ENCODE data around the gene EYS. TPM values are rescaled to one million over a fixed set of nuclear protein-coding genes. Genes with fewer than 3 reads are reported as not detected.

The EYS gene
- total RNA-seq, 1 experiment from 2014 or later, result 0.13 TPM

- no peak for DNase-seq (ENCODE audit: low spot score)
These were observed 859.6 kb downstream of the EYS start for GRCh38 chr6:64847396-64847795.

DNA sequence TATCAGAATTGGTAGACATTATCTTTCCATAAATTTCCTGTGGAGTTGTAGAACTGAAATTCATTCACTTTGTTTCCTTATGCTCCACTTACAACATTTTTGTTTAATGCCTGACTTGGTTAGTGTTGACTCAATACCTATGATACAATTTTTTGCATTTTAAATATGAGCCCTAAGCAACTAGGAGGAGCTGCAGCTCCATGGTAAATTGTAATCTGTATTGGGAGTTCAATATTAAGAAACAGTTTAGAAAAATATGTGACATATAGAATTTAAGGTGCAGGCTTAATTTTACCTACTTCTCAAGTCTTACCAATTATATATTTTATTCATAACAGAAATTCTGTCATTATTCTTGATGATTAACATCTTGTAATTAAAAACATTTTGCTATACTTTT lies 868.3 kb downstream of the EYS start:
- DNase-seq (ENCODE audit: low spot score), result no peak

- DNase-seq (ENCODE audit: low spot score), result no peak
These were observed 875.3 kb downstream of the EYS start for GRCh38 chr6:64831680-64832079.

DNA sequence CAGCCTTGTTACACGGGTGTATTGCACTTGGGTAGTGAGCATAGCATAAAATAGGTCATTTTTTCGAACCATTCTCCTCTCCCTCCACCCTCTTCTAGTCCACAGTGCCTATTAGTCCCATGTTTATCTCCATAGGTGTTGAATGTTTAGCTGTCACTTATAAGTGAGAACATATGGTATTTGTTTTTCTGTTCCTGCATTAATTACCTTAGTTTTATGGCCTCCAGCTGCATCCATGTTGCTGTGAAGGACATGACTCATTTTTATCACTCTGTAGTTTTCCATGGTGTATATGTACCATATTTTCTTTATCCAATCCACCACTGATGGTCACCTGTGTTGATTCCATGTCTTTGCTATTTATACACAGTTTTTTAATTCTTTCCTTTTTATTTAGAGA lies 889.5 kb downstream of the EYS start:
- DNase-seq (ENCODE audit: low spot score), result no peak

GRCh38 chr6:64815718-64816117 lies 891.3 kb downstream of the EYS start:
- no peak for DNase-seq (ENCODE audit: low spot score)

GRCh38 chr6:64812138-64812537 lies 894.9 kb downstream of the EYS start:
- no peak for DNase-seq (ENCODE audit: low spot score)

DNA sequence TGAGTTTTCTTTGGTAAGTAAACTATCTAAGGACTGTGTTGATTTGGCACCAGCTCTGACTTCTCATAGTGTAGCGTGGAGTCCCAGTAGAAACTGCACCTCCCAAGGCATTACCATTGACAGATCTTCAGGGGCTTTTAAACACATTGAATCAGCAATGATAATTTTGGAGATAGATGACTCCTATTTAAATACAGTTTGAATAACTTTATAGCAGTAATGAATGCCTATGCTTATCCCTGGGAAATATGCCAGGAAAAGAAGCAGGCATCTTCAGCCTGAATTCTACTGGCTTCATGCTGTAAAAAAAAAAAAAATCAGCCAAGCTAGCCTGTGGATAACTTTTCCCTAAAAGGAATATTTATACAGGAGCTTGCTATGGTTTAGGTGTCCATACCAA lies 895.9 kb downstream of the EYS start:
- no peak for DNase-seq (ENCODE audit: low spot score)

DNA sequence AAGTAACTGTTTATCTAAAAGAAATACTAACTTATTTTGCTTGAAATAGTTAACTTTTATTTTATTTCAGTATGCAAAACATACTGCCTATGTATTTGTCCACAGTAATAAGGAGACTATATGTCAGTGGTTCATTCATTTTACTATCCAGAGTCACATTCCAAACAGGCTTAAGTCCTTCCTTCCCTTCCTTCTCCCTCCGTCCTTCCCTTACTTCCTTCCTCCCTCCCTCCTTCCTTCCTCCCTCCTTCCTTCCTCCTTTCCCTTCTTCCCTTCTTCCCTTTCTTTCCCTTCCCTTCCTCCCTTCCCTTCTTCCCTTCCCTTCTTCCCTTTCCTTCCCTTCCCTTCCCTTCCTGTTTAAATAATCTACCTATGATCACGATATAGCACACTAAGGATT lies 899.2 kb downstream of the EYS start:
- DNase-seq (ENCODE audit: low spot score), result no peak

GRCh38 chr6:64803470-64804166 lies 903.4 kb downstream of the EYS start:
- no peak for DNase-seq (ENCODE audit: low spot score)

GRCh38 chr6:64792534-64792933 lies 914.5 kb downstream of the EYS start:
- no peak for DNase-seq (ENCODE audit: low spot score)

- no peak for DNase-seq (ENCODE audit: low spot score)
These were observed 917.5 kb downstream of the EYS start for GRCh38 chr6:64789476-64789875.

DNA sequence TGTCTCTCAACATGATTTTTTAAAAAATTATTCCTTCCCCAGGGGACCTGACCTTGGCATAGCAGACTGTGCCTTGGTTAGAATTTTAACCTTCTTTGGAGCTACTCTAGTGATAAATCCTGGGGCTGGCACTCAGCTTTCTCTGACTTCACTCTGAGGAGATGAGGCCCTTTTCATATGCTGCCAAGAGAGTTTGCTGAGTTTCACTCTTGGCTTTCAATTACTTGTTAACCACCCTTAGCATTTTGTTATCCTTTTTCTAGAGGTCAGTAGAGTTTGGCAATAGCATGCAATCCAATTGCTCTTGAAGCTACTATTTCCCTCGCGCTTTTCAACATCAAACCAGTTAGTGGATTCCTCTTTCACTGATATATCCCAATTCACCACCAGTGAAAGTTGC lies 920.3 kb downstream of the EYS start:
- no peak for DNase-seq (ENCODE audit: low spot score)

DNA sequence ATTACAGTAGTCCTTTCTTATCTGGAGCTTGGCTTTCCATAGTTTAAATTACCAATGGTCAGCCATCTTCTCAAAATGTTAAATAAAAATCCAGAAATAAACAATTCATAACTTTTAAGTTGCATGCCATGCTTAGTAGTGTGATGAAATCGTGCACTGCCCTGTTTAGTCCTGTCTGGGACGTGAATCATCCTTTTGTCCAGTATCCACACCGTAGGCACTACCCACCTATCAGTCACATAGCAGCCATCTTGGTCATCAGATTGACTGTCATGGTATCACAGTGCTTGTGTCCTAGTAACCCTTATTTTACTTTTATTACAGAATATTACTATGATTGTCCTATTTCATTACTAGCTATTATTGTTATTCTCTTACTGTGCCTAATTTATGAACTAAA lies 924.1 kb downstream of the EYS start:
- no peak for DNase-seq (ENCODE audit: low spot score)

DNA sequence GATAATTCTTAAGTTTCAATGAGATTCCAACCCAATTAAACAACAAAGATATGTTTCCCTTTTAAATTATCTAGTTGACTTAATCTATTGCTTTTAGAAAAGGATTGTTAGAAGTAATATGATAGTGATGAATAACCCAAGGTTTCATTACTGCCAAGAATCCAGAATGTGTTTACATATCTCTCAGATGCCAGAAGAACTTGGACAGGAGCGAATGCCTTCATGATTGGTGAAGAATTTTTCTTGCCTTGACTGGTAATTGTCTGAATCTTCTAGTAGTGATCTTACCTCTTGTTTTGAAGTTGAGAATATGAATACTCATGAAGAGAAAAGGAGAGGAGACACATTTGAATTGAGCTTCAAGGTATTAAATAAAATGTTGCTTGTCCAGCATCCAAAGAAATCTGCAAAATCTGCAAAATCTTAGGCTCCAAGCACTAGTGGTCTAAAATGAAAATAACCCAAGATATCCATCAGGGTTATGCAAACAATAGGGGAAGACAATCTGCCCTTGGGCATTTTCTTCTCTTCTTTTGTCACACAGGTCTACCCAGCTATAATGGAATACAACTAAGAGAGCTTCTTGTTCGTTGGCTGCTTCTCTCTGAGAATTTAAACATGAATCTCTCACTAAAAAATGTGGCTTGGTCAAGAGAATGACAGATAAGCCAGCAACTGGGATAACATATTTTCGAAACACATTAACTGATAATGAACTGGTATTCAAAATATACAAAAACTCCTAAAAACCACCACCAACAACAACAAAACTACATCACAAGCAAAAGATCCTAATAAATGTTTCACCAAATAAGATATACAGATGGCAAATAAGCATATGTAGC lies 928.9 kb downstream of the EYS start:
- no peak for DNase-seq (ENCODE audit: low spot score)

DNA sequence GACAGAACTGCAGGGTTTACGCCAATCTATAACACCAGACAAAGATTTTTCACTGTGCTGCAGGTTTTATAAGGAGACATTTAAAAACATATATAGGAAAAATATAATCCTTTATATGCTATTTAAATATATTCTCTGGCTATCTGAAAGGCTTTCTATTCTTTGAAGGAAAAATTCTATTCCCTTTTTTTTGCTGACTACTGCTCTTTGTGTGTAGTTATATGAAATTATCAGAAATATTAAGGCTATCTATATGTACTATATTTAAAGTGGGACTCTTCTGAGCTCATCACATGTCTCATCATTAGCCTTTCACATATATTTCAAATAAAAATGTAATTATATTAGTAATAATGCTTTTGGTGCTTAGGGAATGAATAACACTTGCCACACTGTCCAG lies 930.7 kb downstream of the EYS start:
- DNase-seq (ENCODE audit: low spot score), result no peak

- no peak for DNase-seq (ENCODE audit: low spot score)
These were observed 932.1 kb downstream of the EYS start for GRCh38 chr6:64774881-64775280.

DNA sequence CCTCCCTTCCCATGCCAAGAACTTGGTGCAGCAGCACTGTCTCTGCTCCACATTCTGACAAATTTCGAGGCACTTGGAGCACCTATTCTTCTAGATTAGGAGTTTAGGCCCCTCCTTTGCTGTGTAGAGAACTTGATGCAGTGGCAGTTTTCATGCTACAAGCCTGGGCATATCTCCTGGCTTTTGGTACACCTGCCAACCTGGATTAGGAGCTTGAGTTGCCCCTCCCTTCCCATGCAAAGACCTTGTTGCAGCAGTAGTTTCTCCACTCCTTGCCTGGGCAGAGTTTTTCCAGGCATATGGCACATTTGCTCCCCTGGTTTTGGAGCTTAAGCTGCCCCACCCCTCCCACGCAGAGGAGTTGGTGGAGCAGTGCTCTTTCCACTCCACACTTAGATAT lies 956.1 kb downstream of the EYS start:
- DNase-seq (ENCODE audit: low spot score), result no peak

DNA sequence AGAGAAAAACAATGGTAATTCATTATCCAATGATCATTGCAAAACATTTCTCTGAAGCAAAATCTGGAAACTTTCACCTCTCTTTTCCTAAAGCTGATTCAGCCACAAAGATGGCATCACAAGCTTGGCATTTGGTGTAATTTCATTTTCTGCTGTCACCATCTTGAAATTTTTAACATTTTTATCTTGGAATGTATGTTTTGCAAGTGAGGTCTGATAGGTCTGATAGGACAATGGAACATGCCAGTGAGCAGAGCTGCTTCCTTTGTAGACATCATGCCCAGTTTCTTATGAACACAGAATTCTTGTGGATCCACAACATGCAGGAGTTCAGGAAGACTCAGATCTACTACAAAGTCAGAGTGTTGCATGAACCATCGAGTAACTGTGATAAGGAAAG lies 969.6 kb downstream of the EYS start:
- no peak for DNase-seq (ENCODE audit: low spot score)

- DNase-seq (ENCODE audit: low spot score), result no peak
These were observed 970.5 kb downstream of the EYS start for GRCh38 chr6:64736421-64736950.

- DNase-seq (ENCODE audit: low spot score), result no peak
These were observed 973.6 kb downstream of the EYS start for GRCh38 chr6:64733433-64733832.

DNA sequence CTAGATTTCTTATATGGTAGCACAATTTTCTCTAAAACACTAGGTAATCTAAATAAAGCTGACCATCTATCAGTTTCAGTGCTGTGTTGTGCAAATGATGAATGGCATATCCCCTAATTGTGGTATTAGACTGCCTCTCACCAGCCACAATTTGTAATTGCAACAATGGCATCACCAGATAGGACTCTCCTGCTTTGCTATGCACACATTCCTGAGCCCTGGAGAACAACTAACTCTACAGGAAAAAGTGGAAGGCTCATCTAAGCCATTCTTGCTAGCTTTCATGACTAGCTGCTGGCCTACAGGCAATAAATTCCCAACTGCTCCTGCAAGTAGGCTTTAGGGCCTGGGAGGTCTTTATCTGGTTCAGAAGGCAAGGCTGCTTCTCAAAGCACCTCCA lies 974.1 kb downstream of the EYS start:
- DNase-seq (ENCODE audit: low spot score), result peak; percentile 49

DNA sequence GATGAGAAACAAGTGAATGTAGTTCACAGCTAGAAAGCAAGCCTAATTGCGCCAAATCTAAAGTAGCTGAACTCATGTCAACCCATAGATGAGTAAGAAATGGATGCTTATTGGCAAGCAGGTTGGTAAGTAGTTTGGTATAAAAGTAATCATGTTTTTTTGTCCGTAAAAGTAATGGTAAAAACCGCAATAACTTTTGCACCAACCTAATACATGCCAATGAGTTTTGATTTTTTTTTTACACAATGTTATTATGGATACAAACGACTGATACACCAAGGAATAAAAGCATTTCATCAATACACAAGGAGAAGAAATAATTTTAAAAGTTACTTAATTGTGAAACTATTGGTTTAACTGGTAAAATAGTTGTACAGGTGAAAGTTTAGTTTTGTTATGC lies 977.5 kb downstream of the EYS start:
- DNase-seq (ENCODE audit: low spot score), result no peak

- no peak for DNase-seq (ENCODE audit: low spot score)
These were observed 980.0 kb downstream of the EYS start for GRCh38 chr6:64727075-64727474.

Data from HT-29 (cell line).